ENCODE data around the gene GSDME.

GRCh38 chr7:24769851-24770250, 12.6 kb upstream of the GSDME start:
- TF ChIP-seq CTCF (IDR thresholded peaks at IDR 0.05; ENCODE audit: poor library complexity) (no peak), EZH2 (IDR thresholded peaks at IDR 0.05; ENCODE audit: borderline replicate concordance) (no peak), EZH2phosphoT487 (IDR thresholded peaks at IDR 0.05; ENCODE audit: low read depth, severe bottlenecking, unreplicated experiment) (no peak)
